Activated CD8-positive, alpha-beta memory T cell treated with anti-CD3 and anti-CD28 coated beads, Interleukin-2, amount 10 ng/mL, durations not matched to agents 7 days and 5 days (primary cell): ENCODE data around the gene PGRMC2. TPM values are rescaled to one million over a fixed set of nuclear protein-coding genes. Genes with fewer than 3 reads are reported as not detected.
"Not testable (repeated sequence)": the region's sequence is repeated elsewhere in the genome, so short reads cannot be mapped to it uniquely, and the experiment has no call there.

Source experiments
- ATAC-seq: fragments of 150-1000 bp; cut with Tn5 transposase; one replicate; pipeline ENCODE4 v1.10.0; 2021; ENCODE audit warnings: moderate library complexity
- CTCF ChIA-PET: fragments of 350-600 bp; sonication (Branson Sonifier 250); formaldehyde crosslinking; loops from one replicate; lab custom pipeline; 2021; ENCODE audit warnings: antibody characterized with exemption; lab: Charles Lee
- DNase-seq: peaks from one replicate; pipeline ENCODE4 v3.0.0-alpha.2; 2020
- H3K27ac Mint-ChIP-seq: one replicate; pipeline ENCODE4 v1.8.0; 2021; ENCODE audit warnings: mild to moderate bottlenecking, mixed read lengths
- H3K27me3 Mint-ChIP-seq: one replicate; pipeline ENCODE4 v1.8.0; 2021; ENCODE audit warnings: mixed read lengths
- H3K36me3 Mint-ChIP-seq: one replicate; pipeline ENCODE4 v1.8.0; 2021; ENCODE audit warnings: mild to moderate bottlenecking, mixed read lengths
- H3K4me1 Mint-ChIP-seq: one replicate; pipeline ENCODE4 v1.8.0; 2021; ENCODE audit warnings: mixed read lengths
- H3K4me3 Mint-ChIP-seq: one replicate; pipeline ENCODE4 v1.8.0; 2021; ENCODE audit warnings: mild to moderate bottlenecking, moderate library complexity, mixed read lengths
- H3K9me3 Mint-ChIP-seq: one replicate; pipeline ENCODE4 v1.8.0; 2022; ENCODE audit warnings: low read depth, mixed read lengths
- total RNA-seq, 2 experiments: library from RNA; stranded (reverse); gene quantifications; one replicate each; pipeline ENCODE4 v1.2.3, GENCODE V29; 2021

The PGRMC2 gene
- total RNA-seq, 2 experiments from 2014 or later: 35.3 to 35.9 TPM

- peaks cover 19% of the 10 kb centered on the region for H3K4me1 Mint-ChIP-seq
- CTCF ChIA-PET: no interaction called here
- no peaks in the 10 kb centered on the region for H3K9me3 Mint-ChIP-seq
- H3K27me3 Mint-ChIP-seq: no peaks in the 10 kb centered on the region
- no peak overlapping the region for H3K4me3 Mint-ChIP-seq
- DNase-seq (no peak), ATAC-seq (no peak)
- no peak overlapping the region for H3K27ac Mint-ChIP-seq
- H3K36me3 Mint-ChIP-seq: peaks cover 36% of the 10 kb centered on the region
Observed at GRCh38 chr4:128277856-128278255, 9.8 kb downstream of the PGRMC2 start.

- no peaks in the 10 kb centered on the region for H3K27me3 Mint-ChIP-seq
- no peak for DNase-seq
- CTCF ChIA-PET: interaction anchor here (0.9 kb wide), 1 partner anchor 83 kb away, joined by 3 read pairs; no protein-coding TSS in a partner anchor
- no peaks in the 10 kb centered on the region for H3K9me3 Mint-ChIP-seq
- H3K27ac Mint-ChIP-seq: no peak overlapping the region
- peaks cover 10% of the 10 kb centered on the region for H3K4me1 Mint-ChIP-seq
- no peak for ATAC-seq
- H3K4me3 Mint-ChIP-seq: no peak overlapping the region
- peaks cover 38% of the 10 kb centered on the region for H3K36me3 Mint-ChIP-seq
Observed at GRCh38 chr4:128275346-128275745, 12.3 kb downstream of the PGRMC2 start.

GRCh38 chr4:128271551-128271950 lies 16.1 kb downstream of the PGRMC2 start:
- no peaks in the 10 kb centered on the region for H3K27me3 Mint-ChIP-seq
- H3K36me3 Mint-ChIP-seq: peaks cover 28% of the 10 kb centered on the region
- CTCF ChIA-PET: no interaction called here
- DNase-seq (no peak), ATAC-seq (no peak)
- no peaks in the 10 kb centered on the region for H3K9me3 Mint-ChIP-seq
- no peak overlapping the region for H3K4me3 Mint-ChIP-seq
- H3K4me1 Mint-ChIP-seq: peaks cover 3% of the 10 kb centered on the region
- H3K27ac Mint-ChIP-seq: no peak overlapping the region

GRCh38 chr4:128268970-128269369 lies 18.6 kb downstream of the PGRMC2 start:
- Mint-ChIP-seq H3K4me3 (no peak overlapping the region), H3K27ac (no peak overlapping the region), H3K27me3 (no peaks in the 10 kb centered on the region), H3K9me3 (peaks cover 10% of the 10 kb centered on the region), H3K4me1 (peaks cover 3% of the 10 kb centered on the region), H3K36me3 (peaks cover 23% of the 10 kb centered on the region)
- DNase-seq (no peak), ATAC-seq (no peak)
- CTCF ChIA-PET: no interaction called here

GRCh38 chr4:128267745-128268144 lies 19.9 kb downstream of the PGRMC2 start:
- Mint-ChIP-seq H3K27ac (no peak overlapping the region), H3K4me1 (no peaks in the 10 kb centered on the region), H3K36me3 (peaks cover 20% of the 10 kb centered on the region), H3K4me3 (no peak overlapping the region), H3K27me3 (peaks cover 2% of the 10 kb centered on the region), H3K9me3 (peaks cover 11% of the 10 kb centered on the region)
- DNase-seq (no peak), ATAC-seq (no peak)
- CTCF ChIA-PET: no interaction called here

GRCh38 chr4:128267171-128267570 lies 20.4 kb downstream of the PGRMC2 start:
- peaks cover 11% of the 10 kb centered on the region for H3K9me3 Mint-ChIP-seq
- H3K4me3 Mint-ChIP-seq, CTCF ChIA-PET, H3K27ac Mint-ChIP-seq, DNase-seq, H3K4me1 Mint-ChIP-seq, ATAC-seq, H3K27me3 Mint-ChIP-seq: not testable (repeated sequence)
- peaks cover 15% of the 10 kb centered on the region for H3K36me3 Mint-ChIP-seq

GRCh38 chr4:128265550-128265949 lies 22.1 kb downstream of the PGRMC2 start:
- H3K4me1 Mint-ChIP-seq, H3K27ac Mint-ChIP-seq, ATAC-seq, H3K27me3 Mint-ChIP-seq, H3K4me3 Mint-ChIP-seq, H3K36me3 Mint-ChIP-seq, DNase-seq, CTCF ChIA-PET: not testable (repeated sequence)
- H3K9me3 Mint-ChIP-seq: peaks cover 11% of the 10 kb centered on the region

GRCh38 chr4:128259889-128260288 lies 27.7 kb downstream of the PGRMC2 start:
- H3K36me3 Mint-ChIP-seq, CTCF ChIA-PET, H3K27ac Mint-ChIP-seq, ATAC-seq, H3K9me3 Mint-ChIP-seq, H3K4me1 Mint-ChIP-seq, DNase-seq, H3K4me3 Mint-ChIP-seq: not testable (repeated sequence)
- peaks cover 12% of the 10 kb centered on the region for H3K27me3 Mint-ChIP-seq

- ATAC-seq, H3K9me3 Mint-ChIP-seq, H3K4me1 Mint-ChIP-seq, H3K36me3 Mint-ChIP-seq, DNase-seq, CTCF ChIA-PET, H3K27ac Mint-ChIP-seq, H3K4me3 Mint-ChIP-seq: not testable (repeated sequence)
- peaks cover 13% of the 10 kb centered on the region for H3K27me3 Mint-ChIP-seq
Observed at GRCh38 chr4:128258166-128258565, 29.4 kb downstream of the PGRMC2 start.

GRCh38 chr4:128256539-128256938 lies 31.1 kb downstream of the PGRMC2 start:
- ATAC-seq: no peak
- no peaks in the 10 kb centered on the region for H3K36me3 Mint-ChIP-seq
- no peak overlapping the region for H3K27ac Mint-ChIP-seq
- no peaks in the 10 kb centered on the region for H3K4me1 Mint-ChIP-seq
- DNase-seq: no peak
- H3K27me3 Mint-ChIP-seq: peaks cover 16% of the 10 kb centered on the region
- CTCF ChIA-PET: no interaction called here
- no peaks in the 10 kb centered on the region for H3K9me3 Mint-ChIP-seq
- no peak overlapping the region for H3K4me3 Mint-ChIP-seq

- CTCF ChIA-PET: no interaction called here
- Mint-ChIP-seq H3K36me3 (no peaks in the 10 kb centered on the region), H3K9me3 (no peaks in the 10 kb centered on the region), H3K27ac (no peak overlapping the region), H3K4me3 (no peak overlapping the region), H3K4me1 (no peaks in the 10 kb centered on the region), H3K27me3 (peaks cover 16% of the 10 kb centered on the region)
- no peak for DNase-seq
- no peak for ATAC-seq
Observed at GRCh38 chr4:128255906-128256305, 31.7 kb downstream of the PGRMC2 start.

GRCh38 chr4:128249787-128250668 lies 37.6 kb downstream of the PGRMC2 start:
- peaks cover 7% of the 10 kb centered on the region for H3K27me3 Mint-ChIP-seq
- DNase-seq: no peak
- H3K4me1 Mint-ChIP-seq: no peaks in the 10 kb centered on the region
- no peak overlapping the region for H3K27ac Mint-ChIP-seq
- no peak overlapping the region for H3K4me3 Mint-ChIP-seq
- peaks cover 9% of the 10 kb centered on the region for H3K9me3 Mint-ChIP-seq
- CTCF ChIA-PET: no interaction called here
- ATAC-seq: no peak
- H3K36me3 Mint-ChIP-seq: peaks cover 4% of the 10 kb centered on the region

GRCh38 chr4:128247906-128248305 lies 39.7 kb downstream of the PGRMC2 start:
- Mint-ChIP-seq H3K4me1 (no peaks in the 10 kb centered on the region), H3K27ac (no peak overlapping the region), H3K4me3 (no peak overlapping the region), H3K36me3 (peaks cover 4% of the 10 kb centered on the region), H3K27me3 (peaks cover 8% of the 10 kb centered on the region), H3K9me3 (peaks cover 9% of the 10 kb centered on the region)
- ATAC-seq (no peak), DNase-seq (no peak)
- CTCF ChIA-PET: no interaction called here

- CTCF ChIA-PET, ATAC-seq, DNase-seq, H3K36me3 Mint-ChIP-seq, H3K4me3 Mint-ChIP-seq, H3K9me3 Mint-ChIP-seq, H3K4me1 Mint-ChIP-seq, H3K27me3 Mint-ChIP-seq, H3K27ac Mint-ChIP-seq: not testable (repeated sequence)
Observed at GRCh38 chr4:128245391-128245790, 42.2 kb downstream of the PGRMC2 start.
